SW 1271 (cell line): ENCODE results near the gene RPL32.
"Not testable (repeated sequence)": the region's sequence is repeated elsewhere in the genome, so short reads cannot be mapped to it uniquely, and the experiment has no call there.

ENCODE experiments used
- DNase-seq, 2 experiments: peaks; one replicate each; lab custom pipeline; 2025; lab: John Stamatoyannopoulos, UW

Gene RPL32

GRCh38 chr3:12841149-12841969, at the start of gene RPL32:
RPL32 (minus strand) TSS chr3:12841565; CDS start chr3:12840237, 1,328 bp downstream.
- peak; percentile 85 to 99 for DNase-seq

DNA sequence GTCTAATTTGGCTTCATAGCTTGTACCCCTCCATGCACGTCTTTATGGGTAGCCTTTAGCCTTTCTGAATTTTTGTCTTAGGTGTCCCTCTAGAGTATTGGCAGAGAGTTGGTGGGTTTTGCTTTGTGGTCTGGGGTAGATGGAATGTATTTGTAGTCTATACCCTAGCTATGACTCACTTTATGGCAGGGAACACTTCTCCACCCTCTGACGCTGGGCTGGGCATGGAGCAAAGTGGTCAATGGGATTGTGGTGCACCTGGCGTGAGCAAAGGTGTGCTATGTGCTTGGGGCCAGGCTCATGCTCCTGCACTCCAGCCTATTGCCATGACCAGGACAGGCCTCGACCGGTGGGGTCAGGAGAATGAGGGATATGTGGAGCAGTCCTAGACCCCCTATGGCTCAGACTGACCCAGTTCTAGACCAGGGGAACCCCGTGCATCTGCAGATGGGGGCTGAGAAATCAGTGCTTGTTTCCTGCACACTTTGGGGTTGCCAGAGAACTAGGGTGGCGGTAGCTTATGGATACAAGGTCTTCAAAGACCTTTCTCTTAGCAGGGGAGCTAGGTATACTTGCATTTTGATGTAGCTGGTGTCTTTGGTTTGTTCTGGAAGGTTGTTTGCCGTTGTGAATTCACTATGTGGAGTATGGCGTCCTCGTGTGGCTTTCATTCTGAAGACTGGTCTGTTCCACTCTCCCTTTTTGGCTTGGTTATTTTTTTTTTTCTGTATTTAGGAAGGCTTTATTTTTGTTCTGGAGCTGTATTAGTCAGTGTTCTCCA, 49.4 kb upstream of the RPL32 start:
- DNase-seq = no peak

DNA sequence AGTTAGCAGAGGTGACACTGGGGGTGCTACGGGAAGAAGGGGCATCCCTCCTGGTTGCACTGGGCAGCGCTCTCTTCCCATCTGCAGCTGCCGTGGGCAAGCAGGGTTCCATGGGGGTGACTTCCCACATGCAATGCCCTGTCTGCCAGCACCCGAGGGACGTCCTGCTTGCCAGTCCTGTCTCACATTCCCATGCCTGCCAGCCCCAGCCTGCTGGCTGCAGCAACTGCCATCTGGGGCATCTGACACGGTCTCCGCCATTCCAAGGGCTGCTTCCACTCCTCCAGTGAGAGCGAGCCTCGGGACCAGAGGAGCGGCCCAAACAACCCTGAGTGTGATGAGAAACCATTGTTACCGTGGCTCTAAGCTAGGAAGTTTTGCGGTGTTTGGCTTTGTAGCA, 45.4 kb upstream of the RPL32 start:
- DNase-seq = no peak

DNA sequence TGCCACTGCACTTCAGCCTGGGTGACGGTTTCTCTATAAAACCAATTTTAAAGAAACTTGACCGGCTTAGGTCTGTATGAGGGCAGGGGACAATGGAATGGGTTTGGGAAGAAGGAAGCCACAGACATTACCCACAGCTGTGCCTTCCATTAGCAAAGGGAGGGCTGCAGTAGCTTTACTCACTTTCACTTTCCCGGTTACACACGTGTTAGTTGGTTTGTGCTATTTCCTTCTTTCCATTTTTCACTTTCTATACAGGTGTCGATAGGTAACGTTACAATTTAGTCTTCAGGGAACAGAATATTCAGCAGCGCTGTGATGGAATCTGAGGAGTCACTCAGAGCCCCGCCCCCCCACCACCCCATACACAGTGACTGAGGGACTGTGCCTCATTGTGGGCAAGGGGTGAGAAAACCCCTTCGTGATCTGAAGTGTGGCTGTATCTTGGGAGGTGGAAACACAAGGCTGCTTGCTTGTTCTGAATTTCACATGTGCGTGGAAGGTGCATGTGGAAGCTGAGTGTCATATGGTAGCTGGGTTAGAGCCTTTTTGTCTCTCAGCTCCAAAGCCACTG, 44.8 kb upstream of the RPL32 start:
- no peak for DNase-seq

DNA sequence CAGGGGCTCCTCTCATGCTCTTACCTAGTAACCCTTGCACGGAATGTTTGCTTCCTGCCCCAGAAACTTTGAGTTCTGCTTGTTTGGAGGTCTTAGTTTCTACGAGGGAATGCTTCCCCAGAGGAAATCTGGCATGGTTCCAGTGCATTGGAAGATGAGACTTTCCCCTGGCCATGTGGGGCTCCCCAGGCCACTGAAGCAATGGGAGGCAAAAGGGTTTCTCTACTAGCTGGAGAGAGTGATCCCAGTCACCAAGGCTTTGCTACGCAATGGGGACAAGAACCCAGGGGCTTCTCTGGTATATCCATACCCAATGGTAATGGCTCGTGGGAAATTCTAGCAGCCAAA, 44.2 kb upstream of the RPL32 start:
- no peak for DNase-seq

GRCh38 chr3:12884790-12885582, 43.6 kb upstream of the RPL32 start:
- no peak for DNase-seq

GRCh38 chr3:12884186-12884680, 42.9 kb upstream of the RPL32 start:
- no peak for DNase-seq

GRCh38 chr3:12882336-12883310, 41.3 kb upstream of the RPL32 start:
- no peak for DNase-seq

DNA sequence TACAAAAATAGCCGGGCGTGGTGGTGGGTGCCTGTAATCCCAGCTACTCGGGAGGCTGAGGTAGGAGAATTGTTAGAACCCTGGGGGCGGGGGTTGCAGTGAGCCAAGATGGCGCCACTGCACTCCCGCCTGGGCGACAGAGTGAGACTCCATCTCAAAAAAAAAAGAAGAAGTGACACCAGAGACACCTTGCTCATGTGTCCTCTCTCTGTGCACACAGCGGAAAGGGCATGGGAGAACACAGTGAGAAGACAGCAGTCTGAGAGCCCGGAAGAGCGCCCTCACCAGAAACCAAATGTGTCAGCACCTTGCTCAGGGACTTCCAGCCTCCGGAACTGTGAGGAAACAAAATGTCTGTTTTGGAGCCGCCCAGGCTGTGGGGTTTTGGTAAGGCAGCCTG, 40.5 kb upstream of the RPL32 start:
- DNase-seq = not testable (repeated sequence)

- DNase-seq = no peak
Observed at GRCh38 chr3:12879191-12879815, 37.9 kb upstream of the RPL32 start.

GRCh38 chr3:12878758-12879157, 37.4 kb upstream of the RPL32 start:
- not testable (repeated sequence) for DNase-seq

GRCh38 chr3:12878141-12878574, 36.8 kb upstream of the RPL32 start:
- DNase-seq = no peak

DNA sequence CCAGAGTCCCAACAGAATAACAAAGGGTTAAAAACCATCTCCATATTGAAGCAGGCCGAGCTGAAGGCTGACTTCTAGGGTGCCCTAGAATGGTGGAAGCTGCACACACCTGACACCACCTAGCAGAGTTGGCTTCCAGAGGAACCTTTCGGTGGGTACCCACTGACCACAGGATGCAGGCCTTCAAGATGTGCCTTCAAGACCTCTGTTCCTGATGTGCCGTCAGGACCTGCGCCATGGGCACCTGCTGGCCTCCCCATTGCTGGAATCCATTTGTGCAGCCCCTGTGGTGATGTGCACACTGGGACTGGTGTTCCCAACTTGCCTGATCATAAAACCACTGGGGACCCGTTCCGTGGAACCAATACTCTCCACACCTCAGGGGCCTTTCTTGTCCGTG, 35.7 kb upstream of the RPL32 start:
- DNase-seq = no peak

DNA sequence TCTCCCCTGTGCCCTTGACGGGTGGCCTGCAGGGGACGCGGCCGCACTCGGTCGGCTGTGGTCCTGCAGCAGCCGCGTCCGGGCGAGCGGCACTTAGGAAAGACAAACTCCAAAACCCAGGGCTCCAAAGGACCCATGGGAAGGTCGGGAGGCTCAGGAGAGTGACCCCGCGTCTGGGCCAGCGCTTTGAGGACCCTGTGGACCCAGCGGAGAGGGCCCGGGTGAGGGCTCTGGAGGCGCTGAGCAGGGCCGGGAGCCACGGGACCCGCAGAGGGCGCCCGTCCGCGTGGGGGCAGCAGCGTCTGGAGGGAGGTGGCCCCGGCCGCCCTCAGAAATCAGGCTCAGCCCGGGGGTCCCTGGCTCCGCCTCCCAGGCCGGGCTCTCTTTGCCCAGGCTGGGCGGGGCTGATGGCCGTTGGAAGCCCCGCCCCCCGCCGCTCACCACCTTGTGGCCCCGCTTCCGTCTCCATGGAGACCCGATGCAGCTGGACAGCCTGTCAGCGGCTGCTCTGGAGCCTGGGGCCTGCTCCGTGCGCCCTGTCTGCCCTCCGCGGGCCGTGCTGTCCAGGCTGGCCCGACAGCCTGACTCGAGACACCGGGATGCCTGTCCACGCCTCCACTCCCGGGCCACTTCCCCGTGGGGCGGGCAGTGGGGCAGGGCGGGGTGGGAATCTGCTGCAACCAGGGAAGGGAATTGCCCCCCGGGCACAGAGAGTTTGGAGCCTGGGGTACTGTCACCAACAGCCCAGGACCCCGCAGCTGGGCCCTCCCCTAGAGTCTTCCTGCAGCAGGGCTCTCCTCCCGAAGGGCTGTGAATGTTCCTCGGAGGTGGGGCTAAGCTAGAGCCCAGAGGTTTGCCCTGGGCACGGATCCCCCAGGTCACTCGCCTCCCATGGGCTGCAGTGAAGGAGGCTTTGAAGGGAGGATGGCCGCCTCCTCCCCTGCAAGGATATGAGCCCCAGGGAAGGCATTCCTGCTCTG, 34.8 kb upstream of the RPL32 start:
- no peak for DNase-seq

DNA sequence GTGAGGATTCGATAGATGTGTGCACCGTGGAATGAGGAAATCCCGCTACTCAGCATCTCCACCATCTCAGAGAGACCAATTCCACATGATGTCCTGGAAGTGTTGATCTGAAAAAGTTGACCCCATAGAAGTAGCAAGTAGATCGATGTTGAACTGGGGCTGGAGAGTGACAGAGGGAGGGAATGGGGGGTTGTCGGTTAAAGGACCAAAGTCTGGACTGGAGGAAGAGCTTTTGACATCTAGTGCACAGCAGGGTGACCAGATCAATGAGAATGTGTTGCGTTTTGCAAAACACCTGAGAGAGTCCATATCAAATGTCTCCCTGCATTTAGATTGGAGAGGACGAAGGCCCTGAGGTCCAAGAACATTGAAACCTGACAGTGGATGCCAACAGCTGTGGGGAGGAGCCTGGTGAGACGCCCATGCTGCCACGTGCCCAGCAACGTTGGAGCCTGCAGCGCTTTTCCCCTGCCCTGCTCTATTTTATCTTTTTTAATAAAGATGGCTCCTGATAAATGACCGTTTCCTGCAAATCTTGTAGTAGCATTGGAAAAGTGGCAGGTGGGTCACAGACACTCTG, 30.1 kb upstream of the RPL32 start:
- no peak for DNase-seq

- DNase-seq = no peak
Observed at GRCh38 chr3:12870942-12871341, 29.6 kb upstream of the RPL32 start.

DNA sequence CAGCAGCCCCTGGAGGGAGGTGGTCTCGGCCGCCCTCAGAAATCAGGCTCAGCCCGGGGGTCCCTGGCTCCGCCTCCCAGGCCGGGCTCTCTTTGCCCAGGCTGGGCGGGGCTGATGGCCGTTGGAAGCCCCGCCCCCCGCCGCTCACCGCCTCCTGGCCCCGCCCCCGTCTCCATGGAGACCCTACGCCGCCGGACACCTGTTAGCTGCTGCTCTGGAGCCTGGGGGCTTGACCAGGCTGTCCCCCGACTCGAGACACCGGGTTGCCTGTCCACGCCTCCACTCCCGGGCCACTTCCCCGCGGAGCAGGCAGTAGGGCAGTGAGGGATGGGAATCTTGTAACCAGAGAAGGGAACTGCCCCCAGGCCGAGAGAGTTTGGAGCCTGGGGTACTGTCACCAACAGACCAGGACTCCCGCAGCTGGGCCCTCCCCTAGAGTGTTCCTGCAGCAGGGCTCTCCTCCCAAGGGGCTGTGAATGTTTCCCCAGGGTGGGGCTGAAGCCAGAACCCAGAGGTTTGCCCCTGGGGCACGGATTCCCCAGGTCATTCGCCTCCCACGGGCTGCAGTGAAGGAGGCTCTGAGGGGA, 27.8 kb upstream of the RPL32 start:
- DNase-seq = no peak
